Right lung (tissue), 5 donors: ENCODE measurements around the gene CDK2AP2. TPM values are rescaled to one million over a fixed set of nuclear protein-coding genes. Genes with fewer than 3 reads are reported as not detected.
"Not testable (repeated sequence)": the region's sequence is repeated elsewhere in the genome, so short reads cannot be mapped to it uniquely, and the experiment has no call there.

Source experiments
- DNase-seq, 2 donors: peaks; one replicate each; pipeline ENCODE4 v3.0.0-alpha.2; 2013
- polyA plus RNA-seq, 5 donors: library from polyadenylated mRNA; unstranded; fragments of 120-200 nt; gene quantifications; one replicate each; pipeline versions ENCODE4 v1.2.1 to v1.2.3, GENCODE V29; 2013; ENCODE audit warnings: inconsistent platforms in 1 of 5, low replicate concordance in 1 of 5; ENCODE audit not compliant: insufficient read length in 5 of 5, insufficient read depth in 1 of 5

Gene CDK2AP2
- polyA plus RNA-seq, 5 donors, result 23.4 to 48.9 (median 29.2) TPM

DNA sequence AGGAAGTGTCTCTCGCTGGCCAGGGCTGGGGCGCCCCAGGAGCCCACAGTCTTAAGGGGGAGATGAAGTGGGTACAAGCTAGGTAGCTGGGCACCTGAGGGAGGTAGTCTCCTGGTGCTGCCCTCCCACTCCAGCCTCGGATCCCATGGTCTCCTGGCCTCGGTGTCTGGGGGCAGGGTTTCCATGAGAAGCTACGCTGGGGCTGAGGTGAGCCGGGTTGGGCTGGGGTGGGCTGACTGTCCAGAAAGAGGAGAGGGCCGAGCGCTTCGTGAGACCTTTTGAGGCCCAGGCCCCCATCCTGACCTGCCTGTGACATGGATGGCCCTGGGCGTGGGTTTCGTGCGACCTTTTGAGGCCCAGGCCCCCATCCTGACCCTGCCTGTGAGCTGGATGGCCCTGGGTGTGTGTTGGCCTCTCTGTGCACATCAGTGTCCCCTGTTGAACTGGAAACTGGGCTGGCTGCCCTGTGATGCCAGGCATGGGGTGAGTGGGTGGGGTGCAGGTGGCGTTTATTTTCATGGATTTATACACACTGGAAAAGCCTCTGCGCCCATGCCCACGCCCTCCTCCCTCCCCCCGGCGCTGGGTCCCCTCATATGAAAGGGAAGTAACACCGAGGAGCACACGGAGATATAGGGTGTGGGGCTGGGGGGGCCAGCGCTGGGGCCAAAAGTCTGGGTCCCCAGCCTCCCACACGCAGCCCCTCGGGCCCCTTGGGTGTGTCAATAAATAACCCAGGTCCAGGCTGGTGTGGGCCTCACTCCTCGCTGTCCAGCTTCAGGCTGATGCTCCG is 16.5 kb downstream of the CDK2AP2 start:
- DNase-seq, result no peak

DNA sequence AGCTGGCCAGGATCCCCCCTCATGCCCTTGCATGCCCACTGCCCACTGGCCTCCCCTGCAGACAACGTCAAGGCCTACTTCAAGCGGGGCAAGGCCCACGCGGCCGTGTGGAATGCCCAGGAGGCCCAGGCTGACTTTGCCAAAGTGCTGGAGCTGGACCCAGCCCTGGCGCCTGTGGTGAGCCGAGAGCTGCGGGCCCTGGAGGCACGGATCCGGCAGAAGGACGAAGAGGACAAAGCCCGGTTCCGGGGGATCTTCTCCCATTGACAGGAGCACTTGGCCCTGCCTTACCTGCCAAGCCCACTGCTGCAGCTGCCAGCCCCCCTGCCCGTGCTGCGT is 17.3 kb downstream of the CDK2AP2 start:
- DNase-seq, result no peak

DNA sequence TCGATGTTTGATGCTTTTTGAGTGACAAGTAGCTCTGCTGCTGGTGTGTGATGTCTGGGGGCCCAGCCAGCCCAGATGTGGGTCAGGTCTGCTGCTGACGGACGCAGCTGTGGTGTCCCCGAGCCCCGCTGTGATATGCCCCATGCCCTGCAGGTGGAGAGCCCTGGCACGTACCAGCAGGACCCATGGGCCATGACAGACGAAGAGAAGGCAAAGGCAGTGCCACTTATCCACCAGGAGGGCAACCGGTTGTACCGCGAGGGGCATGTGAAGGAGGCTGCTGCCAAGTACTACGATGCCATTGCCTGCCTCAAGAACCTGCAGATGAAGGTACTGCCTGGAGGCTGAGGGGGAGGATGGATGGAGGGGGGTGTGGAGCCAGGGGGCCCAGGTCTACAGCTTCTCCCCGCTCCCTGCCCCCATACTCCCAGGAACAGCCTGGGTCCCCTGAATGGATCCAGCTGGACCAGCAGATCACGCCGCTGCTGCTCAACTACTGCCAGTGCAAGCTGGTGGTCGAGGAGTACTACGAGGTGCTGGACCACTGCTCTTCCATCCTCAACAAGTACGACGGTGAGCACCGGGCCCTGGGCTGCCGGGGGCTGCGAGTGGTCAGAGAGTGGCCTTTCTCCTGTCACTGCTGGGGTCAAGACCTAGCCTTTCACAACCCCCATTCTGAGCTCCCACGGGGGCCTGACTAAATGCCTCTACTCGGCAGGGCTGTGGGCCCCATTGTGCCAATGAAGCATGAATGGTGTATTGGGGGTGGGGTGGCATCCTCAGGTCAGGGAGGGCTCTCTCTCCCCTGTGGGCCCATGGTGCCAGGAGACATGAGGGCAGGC is 17.9 kb downstream of the CDK2AP2 start:
- DNase-seq, result no peak

DNA sequence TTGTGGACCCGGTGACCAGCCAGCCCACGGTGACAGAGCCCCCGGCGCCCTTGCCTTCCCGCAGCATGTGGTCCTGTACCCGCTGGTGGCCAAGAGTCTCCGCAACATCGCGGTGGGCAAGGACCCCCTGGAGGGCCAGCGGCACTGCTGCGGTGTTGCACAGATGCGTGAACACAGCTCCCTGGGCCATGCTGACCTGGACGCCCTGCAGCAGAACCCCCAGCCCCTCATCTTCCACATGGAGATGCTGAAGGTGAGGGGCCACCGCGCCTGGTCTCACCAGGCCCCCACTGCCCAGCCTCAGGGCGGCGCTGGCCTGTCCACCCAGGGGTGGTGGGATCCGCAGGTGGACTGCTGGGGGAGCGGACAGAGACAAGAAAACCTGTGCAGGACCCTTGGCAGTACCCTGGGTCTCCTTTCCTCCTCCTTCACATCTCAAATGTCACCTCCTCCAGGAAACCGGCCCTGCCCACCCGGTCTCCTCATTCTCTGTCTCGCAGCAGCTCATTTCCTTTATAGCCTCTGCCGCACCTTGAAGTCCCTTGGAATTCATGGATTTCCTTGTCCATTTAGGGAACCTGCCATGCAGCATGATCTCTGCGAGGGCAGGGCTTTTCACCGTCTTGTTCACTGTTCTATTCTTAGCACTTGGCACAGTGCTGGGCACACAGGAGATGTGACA is 18.6 kb downstream of the CDK2AP2 start:
- no peak for DNase-seq

DNA sequence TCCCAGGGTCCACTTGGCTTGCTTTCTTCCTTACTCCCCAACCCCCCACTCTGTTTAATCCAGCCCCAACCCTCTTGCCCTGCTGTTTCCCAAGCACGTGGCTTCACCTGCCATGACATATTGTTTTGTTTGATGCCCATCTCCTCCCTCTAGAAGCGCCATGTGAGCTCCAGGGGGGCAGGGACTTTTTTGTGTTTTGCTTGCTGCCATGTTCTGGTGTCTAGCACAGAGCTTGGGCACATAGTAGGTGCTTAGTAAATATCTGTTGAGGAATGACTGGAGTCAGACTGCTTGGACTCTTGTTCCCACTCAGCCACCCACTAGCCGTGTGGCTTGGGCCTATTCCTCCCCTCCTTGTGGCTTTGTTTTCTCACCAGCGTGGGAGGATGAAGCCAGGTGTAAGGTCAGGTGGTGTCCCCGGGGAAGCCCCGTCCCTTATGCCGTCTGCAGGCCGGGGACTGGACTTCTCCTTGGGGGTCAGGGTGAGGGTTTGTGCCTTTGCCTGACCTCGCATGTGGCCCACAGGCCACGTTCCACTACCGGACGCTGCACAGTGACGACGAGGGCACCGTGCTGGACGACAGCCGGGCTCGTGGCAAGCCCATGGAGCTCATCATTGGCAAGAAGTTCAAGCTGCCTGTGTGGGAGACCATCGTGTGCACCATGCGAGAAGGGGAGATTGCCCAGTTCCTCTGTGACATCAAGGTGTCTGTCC is 21.3 kb downstream of the CDK2AP2 start:
- DNase-seq, result no peak

DNA sequence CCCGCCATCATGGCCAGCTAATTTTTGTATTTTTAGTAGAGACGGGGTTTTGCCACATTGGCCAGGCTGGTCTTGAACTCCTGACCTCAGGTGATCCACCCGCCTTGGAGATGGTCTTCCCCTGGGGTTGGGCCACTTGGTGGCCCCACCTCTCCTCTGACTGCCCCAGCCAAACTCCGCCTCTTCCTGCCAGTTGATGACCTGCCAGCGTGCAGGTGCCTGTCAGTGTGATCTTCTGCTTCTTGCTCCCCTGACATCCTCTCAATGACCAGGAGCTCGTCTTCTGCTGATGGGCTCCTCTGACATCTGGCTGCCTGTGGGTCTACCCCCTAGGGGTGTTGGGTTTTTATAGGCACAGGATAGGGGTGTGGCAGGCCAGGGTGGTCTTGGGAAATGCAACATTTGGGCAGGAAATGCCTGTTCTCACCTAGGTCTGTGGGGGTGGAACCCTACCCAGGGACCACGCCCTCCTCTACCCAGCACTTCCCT is 22.0 kb downstream of the CDK2AP2 start:
- DNase-seq, result not testable (repeated sequence)

DNA sequence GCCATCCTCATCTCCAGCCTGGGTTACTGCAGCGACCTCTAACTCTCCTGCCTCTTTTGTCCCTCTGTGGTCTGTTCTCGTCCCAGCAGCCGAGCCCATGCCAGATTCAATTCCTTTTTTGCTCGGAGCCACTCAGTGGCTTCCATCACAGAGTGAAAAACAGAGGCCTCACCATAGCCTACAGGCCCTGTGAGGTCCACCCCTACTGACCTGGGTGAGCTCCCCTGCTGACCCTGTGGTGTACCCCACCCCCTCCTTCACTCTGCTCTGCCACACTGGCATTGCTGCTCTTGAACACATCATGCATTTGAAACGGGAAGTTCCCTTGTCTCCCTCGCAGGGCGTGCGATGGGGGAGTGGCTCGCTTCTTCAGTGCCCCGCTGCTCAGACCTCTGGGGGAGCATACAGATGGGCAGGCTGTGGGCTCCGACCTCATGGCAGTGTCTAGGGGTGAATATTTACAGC is 23.1 kb downstream of the CDK2AP2 start:
- DNase-seq, result no peak

DNA sequence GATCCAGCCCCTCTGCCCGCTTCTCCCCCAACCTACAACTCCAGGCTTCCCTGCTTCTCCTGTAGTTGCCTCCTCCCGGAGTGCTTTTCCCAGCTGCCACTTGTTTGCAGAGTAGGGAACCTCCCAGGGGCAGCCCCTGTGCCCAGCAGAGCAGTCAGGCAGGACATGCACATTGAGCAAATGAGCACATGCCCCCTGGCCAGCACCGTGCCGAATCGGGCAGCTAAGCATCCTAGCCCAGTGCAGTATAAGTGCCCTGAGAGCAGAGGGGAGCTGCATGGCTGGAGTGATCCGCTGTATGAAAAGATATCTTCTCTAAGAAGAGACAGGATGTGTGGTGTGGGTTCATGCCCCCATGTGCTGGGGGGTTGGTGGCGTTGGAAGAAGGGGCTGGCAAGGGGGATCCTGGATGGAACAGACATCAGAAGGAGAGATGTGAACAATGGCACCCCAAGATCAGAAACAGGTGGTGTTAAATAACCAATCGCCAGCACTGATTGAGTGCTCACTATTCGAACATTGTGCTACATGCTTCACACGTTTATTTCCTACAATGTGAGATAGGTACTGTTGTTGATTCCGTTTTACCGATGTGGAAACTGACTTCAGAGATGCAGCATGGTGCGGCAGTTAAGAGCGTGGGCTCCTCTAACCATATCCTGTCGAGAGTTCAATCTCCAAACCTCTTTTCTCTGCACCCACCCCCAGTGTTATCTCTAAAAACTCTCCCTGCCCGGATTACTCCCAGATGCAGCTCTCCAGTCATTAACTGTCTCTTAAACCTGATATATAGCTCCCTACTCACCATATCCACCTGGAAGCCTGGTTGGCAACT is 23.9 kb downstream of the CDK2AP2 start:
- no peak for DNase-seq

DNA sequence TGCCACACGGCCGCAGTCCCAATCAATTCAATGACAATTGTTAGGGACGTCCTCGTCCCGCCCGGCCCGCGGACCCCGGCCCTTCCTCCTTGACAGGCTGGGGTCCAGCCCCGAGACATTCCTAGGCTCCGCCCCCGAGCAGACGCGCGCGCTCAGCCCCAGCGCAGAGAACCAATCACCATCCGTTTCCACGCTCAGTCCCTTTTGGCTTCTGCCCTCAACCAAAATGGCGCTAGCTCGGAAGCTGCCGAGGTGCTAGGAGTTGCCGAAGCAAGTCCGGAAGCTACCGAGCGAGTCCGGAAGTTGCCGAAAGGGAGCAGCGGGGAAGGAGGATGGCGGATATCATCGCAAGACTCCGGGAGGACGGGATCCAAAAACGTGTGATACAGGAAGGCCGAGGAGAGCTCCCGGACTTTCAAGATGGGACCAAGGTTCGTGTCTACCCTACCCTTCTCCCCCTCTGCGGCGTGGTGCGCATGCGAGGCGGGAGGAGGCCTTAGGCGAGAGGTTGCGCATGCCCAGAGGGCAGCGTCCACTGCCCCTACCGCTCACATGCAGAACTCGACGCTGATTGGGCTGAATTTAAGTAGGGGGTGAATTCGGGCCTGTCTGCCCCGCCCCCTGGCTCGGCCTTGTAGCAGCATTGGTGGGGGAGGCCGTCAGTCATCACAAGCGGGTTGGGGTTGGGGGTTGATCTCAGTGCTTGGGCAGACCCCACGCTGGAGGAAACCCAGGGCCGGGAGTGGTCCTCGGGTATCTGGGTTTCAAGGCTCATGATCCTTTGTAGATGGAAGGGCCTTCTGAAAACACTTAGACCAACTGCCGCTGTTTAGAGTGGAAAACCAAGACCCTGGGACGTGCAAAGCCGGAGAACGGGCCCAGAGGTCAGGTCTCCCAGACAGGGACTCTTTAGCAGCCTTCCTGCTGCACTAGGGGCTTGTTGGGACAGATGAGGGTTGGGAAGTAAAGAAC is 24.8 kb downstream of the CDK2AP2 start, which contains the start of gene AIP:
TSS of gene AIP (plus strand) at position 200 of the 972 bp plus-strand sequence. CDS start at position 333, 133 bp downstream.
- DNase-seq, result peak; percentile 97

DNA sequence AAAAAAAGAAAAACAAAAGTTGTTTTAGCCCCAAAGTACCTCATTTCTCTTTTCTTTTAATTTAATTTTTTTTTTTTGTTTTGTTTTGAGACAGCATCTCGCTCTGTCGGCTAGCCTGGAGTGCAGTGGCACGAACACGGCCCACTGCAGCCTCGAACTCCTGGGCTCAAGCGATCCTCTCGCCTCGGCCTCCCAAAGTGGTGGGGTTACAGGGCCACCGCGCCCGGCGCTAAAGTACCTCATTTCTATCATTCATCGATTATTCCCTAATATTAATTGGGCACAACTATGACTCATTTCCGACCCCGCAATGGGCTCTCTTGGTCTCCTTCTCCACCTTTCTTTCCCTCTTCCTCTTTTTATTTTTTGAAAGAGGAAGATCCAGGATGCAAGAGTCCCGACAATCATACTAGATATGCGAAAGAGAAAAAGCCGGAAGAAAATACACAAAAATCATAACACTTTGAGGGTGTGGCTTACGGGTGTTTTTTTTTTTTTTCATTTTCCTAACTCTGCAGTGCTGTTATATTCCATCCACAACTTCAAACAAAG is 25.6 kb downstream of the CDK2AP2 start:
- DNase-seq, result no peak

DNA sequence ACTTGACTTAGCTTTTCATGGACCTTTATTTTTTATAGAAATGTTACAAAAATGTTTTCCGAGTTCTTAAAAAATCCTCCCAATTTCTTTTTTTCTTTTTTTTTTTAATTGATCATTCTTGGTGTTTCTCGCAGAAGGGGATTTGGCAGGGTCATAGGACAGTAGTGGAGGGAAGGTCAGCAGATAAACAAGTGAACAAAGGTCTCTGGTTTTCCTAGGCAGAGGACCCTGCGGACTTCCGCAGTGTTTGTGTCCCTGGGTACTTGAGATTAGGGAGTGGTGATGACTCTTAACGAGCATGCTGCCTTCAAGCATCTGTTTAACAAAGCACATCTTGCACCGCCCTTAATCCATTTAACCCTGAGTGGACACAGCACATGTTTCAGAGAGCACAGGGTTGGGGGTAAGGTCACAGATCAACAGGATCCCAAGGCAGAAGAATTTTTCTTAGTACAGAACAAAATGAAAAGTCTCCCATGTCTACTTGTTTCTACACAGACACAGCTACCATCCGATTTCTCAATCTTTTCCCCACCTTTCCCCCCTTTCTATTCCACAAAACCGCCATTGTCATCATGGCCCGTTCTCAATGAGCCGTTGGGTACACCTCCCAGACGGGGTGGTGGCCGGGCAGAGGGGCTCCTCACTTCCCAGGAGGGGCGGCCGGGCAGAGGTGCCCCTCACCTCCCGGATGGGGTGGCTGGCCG is 30.5 kb downstream of the CDK2AP2 start:
- DNase-seq, result not testable (repeated sequence)

DNA sequence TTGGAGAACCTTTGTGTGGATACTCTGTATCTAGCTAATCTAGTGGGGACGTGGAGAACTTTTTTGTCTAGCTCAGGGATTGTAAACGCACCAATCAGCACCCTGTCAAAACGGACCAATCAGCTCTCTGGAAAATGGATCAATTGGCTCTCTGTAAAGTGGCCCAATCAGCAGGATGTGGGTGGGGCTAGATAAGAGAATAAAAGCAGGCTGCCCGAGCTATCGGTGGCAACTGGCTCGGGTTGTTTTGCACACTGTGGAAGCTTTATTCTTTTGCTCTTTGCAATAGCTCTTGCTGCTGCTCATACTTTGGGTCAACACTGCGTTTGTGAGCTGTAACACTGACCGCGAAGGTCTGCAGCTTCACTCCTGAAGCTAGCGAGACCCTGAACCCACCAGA is 31.3 kb downstream of the CDK2AP2 start:
- not testable (repeated sequence) for DNase-seq

DNA sequence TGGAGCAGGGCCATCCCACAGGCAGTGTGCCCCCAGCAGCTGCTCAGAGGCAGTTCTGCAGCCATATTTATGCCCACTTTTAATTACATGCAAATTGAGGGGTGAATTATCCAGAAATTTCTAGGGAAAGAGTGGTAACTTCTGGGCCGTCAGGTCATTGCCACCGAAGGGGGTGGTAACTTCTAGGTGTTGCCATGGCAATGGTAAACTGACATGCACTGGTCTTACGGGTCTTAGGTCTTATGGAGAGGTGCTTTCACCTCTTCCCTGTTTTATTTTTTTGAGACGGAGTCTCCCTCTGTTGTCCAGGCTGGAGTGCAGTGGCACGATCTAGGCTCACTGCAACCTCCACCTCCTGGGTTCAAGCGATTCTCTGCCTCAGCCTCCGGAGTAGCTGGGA is 35.1 kb downstream of the CDK2AP2 start:
- DNase-seq, result no peak

DNA sequence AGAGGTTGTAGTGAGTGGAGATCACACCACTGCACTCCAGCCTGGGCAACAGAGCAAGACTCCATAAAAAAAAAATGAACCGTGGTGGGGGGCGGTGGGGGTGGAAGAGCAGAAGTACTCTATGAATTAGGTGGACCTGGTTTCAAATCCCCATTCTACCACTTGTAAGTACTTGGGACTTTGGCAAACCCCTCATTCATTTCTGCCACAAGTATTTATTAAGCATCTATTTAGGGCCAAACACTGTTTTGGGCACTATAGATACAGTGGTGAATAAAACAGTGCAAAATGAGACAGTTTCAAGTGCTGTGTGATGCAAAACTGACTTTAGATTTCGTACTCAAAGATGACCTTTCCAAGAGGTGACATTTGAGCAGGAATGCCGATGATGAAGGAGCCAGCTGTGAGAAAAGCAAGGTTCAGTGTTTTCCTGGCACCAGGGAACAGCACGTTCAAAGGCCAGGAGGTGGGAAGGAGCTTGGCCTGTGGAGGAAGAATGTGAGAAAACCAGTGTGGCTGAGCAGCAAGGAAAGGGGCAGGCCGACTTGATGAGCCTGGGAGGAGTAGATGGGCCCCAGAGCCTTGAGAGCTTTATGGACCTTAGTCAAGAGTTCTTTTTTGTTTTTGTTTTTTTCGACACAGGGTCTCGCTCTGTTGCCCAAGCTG is 37.5 kb downstream of the CDK2AP2 start:
- DNase-seq, result no peak

DNA sequence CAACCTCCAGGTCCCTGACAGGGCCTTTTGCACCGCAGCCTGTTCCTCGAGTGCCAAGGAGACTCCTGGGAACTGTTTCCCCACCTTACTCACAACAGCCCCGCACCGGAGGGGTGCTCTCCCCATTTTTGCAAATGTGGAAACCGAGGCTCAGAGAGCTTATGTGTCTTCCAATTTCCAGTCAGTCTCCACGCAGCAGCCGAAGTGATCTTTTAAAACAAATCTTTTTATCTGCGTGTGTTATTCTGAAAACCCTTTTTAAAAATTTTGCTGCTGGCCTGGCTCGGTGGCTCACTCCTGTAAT is 38.5 kb downstream of the CDK2AP2 start:
- DNase-seq, result no peak

DNA sequence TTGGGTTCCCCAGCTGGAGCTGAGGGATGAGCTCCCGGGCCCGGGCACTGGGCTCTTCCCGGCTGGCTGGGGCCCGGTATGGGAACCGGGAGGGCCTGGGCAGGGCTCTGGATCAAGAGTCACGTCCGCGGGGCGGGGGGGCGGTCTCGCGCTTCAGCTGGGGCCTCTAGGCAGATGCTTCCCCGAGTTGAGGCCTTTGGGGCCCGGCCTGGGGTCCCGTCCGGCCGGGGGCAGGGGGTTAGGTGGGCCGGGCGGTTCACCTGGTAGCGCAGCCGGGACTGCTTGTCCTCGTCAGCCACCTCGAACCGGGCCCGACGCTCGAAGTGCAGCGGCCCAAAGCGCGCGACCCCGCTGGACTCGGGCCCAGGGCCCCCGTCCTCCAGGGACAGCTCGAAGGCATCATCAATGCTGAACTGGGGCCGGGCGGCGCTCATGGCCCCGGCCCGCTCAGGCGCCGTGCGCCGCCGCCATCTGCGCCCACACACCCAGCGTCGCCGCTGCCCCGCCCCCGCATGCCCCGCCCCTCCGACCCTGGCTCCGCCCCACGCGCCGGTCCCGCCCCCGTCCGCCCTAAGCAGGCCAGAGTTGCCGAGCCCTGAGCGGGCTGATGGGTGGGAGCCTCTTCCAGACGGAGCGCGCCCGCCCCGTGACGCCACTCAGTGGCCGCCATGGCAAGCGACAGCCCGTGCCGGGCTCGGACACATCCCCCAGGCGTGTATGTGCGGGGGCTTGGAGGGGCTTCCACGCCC is 39.0 kb downstream of the CDK2AP2 start, which contains the start of gene TMEM134:
TSS of gene TMEM134 (minus strand) at position 493 of the 749 bp plus-strand sequence. CDS start at position 434, 59 bp downstream.
- DNase-seq, result peak; percentile 88 to 90

DNA sequence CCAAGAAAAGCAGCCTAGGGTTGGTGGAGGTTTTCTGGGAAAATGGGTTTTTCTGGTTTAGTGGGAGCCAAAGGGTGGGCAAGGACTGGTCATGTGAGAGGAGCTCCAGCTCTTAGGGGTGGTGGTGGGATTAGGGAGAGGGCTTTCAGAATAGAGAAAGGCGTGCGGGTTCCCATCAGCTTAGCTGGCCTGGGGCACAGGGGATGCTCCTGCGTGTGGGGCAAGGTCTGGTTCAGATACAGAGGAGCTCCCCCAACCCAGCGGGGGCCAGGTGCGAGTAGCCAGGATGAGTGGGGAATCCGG is 39.6 kb downstream of the CDK2AP2 start:
- DNase-seq, result no peak
